ENCODE measurements around the gene CYP4A22. TPM values are rescaled to one million over a fixed set of nuclear protein-coding genes. Genes with fewer than 3 reads are reported as not detected.

Gene CYP4A22
- total RNA-seq (2011; cell fraction: chromatin; rRNA removed; ENCODE audit: low replicate concordance), result not detected in 2 replicates
- total RNA-seq (2011; cell fraction: nucleolus; rRNA removed), result not detected in 2 replicates
- not detected in 2 replicates for total RNA-seq (2011; cell fraction: nucleoplasm; rRNA removed)
- total RNA-seq (2014; rRNA removed), result not detected in 2 replicates
- not detected in 2 replicates for total RNA-seq (2014; rRNA removed; fragmentation: Illumina TruSeq; extraction: Trizol)
- not detected in 2 replicates for total RNA-seq (2015; rRNA removed; fragmentation: Illumina TruSeq; extraction: Trizol)
- total RNA-seq (2021), result 0.07 TPM in 1 of 2 replicates, not detected in the other
- polyA plus RNA-seq (2011; rRNA removed), result not detected in 2 replicates
- polyA plus RNA-seq (2011; cell fraction: cytosol; rRNA removed), result not detected in 2 replicates
- polyA plus RNA-seq (2011; cell fraction: nucleus; rRNA removed), result not detected in 2 replicates
- polyA plus RNA-seq (2012), result 0.04 TPM in 1 of 2 replicates, not detected in the other
- polyA plus RNA-seq (2014; fragmentation: Illumina TruSeq; extraction: Trizol), result not detected in 2 replicates
- polyA plus RNA-seq (2014; fragmentation: Nextera tagmentation; extraction: Ambion mirVana), result not detected
- polyA plus RNA-seq (2014; rRNA removed), result not detected in 2 replicates
- not detected in 2 replicates for polyA minus RNA-seq (2011; rRNA and poly(A)+ RNA removed)
- polyA minus RNA-seq (2011; cell fraction: cytosol; rRNA and poly(A)+ RNA removed), result not detected in 2 replicates
- not detected in 2 replicates for polyA minus RNA-seq (2011; cell fraction: nucleus; rRNA and poly(A)+ RNA removed)
- Bru-seq, nascent RNA, result not detected
- BruChase-seq, experiment 1, labeled RNA remaining after a 2-hour chase, result not detected
- BruChase-seq, experiment 2, labeled RNA remaining after a 6-hour chase, result not detected
- long read RNA-seq, experiment 1, result 0 reads
- long read RNA-seq, experiment 2, result 0 reads
- long read RNA-seq, experiment 3, result 0 reads

GRCh38 chr1:47137198-47137597 is at the start of gene CYP4A22:
Gene CYP4A22 (plus strand): TSS chr1:47137441. CDS start chr1:47137486, 45 bp downstream.
- H3K4me1 ChIP-seq (replicated peaks in 1 of 2; ENCODE audit: control insufficient read depth in 2 of 2, insufficient read depth in 2 of 2, low read length in 2 of 2), result no peaks in the 10 kb centered on the region; a peak in 1 of 5 replicates
- no peak within 1 kb of the TSS for H3K9ac ChIP-seq (ENCODE audit: insufficient read depth in 1 of 2, low read depth in 2 of 2, low read length in 2 of 2)
- WGBS (ENCODE audit: insufficient coverage, low coverage, missing lambda C conversion rate), result 0% methylated on average over 4 of the region's 4 CpGs
- intact Hi-C loops (cut with micrococcal nuclease), result no loop called here
- no peak within 1 kb of the TSS for H2AFZ ChIP-seq (ENCODE audit: low read depth, low read length)
- DNase-seq (ENCODE audit: extremely low read depth in 1 of 4, low spot score in 3 of 4) (no peak), ATAC-seq (no peak; the same call in 1 of the 3 replicates), FAIRE-seq (no peak)
- BruUV-seq (replicated peaks), result no TSS peak
- POLR2A ChIA-PET, result no interaction called here
- no peaks in the 10 kb centered on the region for H3K36me3 ChIP-seq (ENCODE audit: control insufficient read depth, insufficient read depth, low read length)
- no peak within 1 kb of the TSS for H3K4me2 ChIP-seq (ENCODE audit: insufficient read depth, low read length)
- H3K9me1 ChIP-seq (ENCODE audit: control insufficient read depth, insufficient read depth, low read length), result no peaks in the 10 kb centered on the region
- H3K4me3 ChIP-seq, result no peak within 1 kb of the TSS
- no peaks in the 10 kb centered on the region for H3K79me2 ChIP-seq (ENCODE audit: control insufficient read depth, insufficient read depth, low read length)
- H3K27ac ChIP-seq (ENCODE audit: extremely low read depth, low read depth, low read length), result no peak within 1 kb of the TSS
- CTCF ChIA-PET (ENCODE audit: low intra/inter-chr PET ratio), result no interaction called here
- no peaks in the 10 kb centered on the region; a peak in 2 of 5 replicates for H3K27me3 ChIP-seq (ENCODE audit: control insufficient read depth in 2 of 2, insufficient read depth in 2 of 2, low read length in 2 of 2)
- no peaks in the 10 kb centered on the region for H4K20me1 ChIP-seq (replicated peaks; ENCODE audit: control insufficient read depth, insufficient read depth, low read length)
- TF ChIP-seq RUNX1 (IDR thresholded peaks at IDR 0.05; ENCODE audit: low read depth) (no peak), NKRF (IDR thresholded peaks at IDR 0.05; ENCODE audit: borderline replicate concordance) (no peak), BCOR (IDR thresholded peaks at IDR 0.05) (no peak)
- TF ChIP-seq, protein P1, sequence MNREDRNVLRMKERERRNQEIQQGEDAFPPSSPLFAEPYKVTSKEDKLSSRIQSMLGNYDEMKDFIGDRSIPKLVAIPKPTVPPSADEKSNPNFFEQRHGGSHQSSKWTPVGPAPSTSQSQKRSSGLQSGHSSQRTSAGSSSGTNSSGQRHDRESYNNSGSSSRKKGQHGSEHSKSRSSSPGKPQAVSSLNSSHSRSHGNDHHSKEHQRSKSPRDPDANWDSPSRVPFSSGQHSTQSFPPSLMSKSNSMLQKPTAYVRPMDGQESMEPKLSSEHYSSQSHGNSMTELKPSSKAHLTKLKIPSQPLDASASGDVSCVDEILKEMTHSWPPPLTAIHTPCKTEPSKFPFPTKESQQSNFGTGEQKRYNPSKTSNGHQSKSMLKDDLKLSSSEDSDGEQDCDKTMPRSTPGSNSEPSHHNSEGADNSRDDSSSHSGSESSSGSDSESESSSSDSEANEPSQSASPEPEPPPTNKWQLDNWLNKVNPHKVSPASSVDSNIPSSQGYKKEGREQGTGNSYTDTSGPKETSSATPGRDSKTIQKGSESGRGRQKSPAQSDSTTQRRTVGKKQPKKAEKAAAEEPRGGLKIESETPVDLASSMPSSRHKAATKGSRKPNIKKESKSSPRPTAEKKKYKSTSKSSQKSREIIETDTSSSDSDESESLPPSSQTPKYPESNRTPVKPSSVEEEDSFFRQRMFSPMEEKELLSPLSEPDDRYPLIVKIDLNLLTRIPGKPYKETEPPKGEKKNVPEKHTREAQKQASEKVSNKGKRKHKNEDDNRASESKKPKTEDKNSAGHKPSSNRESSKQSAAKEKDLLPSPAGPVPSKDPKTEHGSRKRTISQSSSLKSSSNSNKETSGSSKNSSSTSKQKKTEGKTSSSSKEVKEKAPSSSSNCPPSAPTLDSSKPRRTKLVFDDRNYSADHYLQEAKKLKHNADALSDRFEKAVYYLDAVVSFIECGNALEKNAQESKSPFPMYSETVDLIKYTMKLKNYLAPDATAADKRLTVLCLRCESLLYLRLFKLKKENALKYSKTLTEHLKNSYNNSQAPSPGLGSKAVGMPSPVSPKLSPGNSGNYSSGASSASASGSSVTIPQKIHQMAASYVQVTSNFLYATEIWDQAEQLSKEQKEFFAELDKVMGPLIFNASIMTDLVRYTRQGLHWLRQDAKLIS (CRISPR knock-in tag; IDR thresholded peaks at IDR 0.05), result no peak
- in situ Hi-C loops (cut with MboI), result no loop called here
- H3K9me3 ChIP-seq (replicated peaks; ENCODE audit: control insufficient read depth, insufficient read depth, low read depth, low read length), result no peaks in the 10 kb centered on the region

Data from K562 (cell line).